ENCODE measurements around the gene RER1.

The RER1 gene

GRCh38 chr1:2353551-2354438 lies 37.8 kb upstream of the RER1 start:
- DNase-seq (ENCODE audit: low read depth, low spot score) = no peak

DNA sequence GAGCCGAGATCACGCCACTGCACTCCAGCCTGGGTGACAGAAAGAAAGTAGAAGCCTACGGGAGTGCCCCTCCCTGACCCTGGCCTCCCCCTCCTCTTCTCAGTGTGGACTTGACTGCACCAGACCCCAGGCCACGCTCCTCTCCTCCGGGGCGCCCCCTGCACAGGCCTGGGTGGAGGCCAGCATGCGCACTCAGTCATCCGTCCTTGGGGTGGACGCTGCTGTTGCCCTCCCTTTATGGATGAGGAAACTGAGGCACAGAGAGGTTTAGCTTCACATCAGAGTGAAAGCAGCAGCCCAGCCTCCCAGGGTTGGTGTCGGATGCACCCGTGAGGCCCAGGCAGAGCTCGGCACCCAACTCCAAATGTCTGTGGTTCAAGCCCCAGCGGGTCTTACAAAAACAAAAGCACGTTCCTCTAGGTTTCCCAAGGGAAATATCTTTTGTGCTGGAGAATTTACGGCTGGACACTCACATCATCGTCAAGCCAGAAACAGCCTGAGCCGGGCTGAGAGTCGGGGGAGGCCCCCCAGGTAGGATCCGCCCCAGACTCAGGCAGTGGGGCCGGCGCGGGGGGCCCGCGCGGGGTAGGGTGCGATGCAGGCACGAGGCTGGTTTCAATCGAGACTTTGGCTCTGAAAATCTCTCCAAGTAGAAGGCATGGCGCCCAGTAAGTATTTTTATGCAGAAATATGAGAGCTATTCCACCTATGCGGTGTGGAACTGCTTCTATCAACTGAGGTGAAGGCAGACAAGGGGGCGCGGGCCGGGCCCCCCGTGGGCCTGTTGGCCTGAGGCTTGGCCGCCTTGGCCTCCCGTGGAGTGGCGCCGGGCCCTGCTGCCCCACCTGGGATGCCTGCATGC lies 36.9 kb upstream of the RER1 start:
- DNase-seq (ENCODE audit: low read depth, low spot score) = no peak

DNA sequence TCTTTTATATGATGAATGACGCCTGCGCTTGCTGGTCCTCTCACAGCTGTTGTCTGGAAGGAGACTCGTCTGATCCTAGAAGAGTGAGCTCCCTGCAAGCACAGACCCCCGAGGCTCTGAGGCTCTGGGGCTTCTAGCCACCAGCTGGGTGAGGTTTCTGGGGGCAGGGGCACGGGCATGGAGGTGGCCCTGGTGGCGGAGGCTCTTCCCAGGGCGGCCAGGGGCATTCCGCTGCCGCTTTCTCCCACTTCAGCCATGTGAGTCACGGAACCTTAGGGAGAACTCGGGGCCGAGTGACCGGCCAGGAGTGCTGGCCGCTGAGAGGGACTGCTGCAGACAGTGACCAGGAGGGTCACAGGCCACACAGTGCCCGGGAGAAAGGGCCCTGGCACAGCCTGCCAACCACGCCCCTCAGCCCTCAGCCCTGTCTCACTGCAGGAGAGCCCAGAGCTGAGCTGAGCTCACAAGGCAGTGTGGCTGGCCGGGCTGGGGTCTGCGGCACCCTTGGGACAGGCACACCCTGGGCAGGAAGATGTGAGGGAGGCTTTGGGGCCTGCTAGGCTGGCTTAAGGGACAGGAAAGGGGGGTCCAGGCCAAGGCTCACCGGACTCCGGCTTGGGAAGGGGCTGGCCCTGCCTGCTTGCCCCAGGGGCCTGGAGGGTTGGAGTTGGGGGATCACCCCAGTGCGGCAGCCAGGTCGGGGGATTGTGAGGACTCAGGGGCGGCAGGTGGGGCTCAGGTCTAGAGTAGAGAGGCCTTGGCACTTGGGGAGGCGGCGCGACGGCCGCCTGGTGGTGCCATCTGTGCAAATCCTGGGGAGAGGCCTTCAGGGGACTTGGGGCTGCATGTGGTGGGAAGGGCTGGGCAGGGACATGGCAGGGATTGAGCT lies 36.0 kb upstream of the RER1 start:
- no peak for DNase-seq (ENCODE audit: low read depth, low spot score)

DNA sequence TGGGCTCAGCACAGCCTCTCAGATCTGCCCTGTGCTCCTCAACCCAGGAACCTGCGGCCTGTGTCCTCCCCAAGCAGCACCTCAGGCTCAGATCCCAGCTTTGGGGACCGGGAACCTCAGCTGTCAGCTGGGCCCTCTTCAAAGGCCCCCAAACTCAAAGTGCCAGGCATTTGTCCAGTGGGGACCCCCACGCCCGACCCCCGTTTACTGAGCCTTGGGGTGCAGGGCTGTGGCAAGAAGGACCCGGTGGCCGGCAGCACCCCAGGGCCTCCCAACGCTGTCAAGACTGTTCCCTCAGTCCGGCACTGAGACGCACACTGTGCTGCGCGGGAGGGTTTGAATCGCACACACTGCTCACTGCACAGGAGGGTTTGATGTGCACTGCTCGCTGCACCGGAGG lies 35.2 kb upstream of the RER1 start:
- DNase-seq (ENCODE audit: low read depth, low spot score) = no peak

DNA sequence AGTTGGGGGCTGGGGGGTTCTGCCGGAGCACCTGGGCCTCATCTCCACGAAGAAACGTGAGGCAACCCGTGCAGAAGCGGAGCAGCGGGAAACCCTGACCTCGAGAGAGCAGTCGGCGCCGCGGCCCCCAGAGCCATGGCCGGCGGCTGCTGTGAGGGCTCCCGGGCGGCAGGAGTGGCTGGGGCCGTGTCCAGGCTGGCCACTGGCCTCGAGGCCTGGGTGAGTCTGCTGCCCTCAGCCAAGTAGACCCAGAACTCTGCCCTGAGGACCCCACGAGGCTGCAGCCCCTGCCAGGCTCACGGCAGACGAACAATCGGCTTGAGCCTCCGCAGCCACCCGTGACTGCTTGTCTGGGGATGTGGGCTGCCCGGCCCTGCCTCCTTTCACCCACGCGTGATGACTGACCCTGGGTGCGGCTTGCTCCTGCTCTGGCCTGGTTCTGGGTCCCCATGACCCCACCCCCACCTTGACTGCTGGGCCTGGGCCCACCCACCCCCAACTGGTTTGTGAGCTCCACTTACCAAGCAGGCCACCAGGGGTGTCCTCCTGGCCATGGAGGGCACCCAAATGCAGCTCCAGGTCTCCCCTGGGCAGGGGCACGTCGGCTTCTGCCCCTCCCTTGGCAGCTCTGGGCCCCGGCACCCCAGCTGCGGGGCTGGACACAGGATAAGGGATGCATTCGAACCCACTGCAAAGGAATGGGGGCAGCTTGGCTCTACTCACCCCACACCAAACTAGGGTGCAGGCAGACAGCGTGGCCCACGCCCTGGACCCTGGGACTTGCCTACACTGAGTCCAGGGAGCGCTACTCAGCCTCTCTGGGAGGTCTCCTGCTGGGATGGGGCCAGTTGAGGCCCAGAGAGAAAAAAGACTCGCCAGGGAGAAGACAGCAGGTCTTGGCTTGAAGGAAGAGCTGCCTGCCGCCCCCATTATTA lies 34.5 kb upstream of the RER1 start:
- DNase-seq (ENCODE audit: low read depth, low spot score) = no peak

- DNase-seq (ENCODE audit: low read depth, low spot score) = no peak
These were observed 33.6 kb upstream of the RER1 start for GRCh38 chr1:2358072-2358471.

GRCh38 chr1:2358651-2359640 lies 32.7 kb upstream of the RER1 start:
- DNase-seq (ENCODE audit: low read depth, low spot score) = no peak

DNA sequence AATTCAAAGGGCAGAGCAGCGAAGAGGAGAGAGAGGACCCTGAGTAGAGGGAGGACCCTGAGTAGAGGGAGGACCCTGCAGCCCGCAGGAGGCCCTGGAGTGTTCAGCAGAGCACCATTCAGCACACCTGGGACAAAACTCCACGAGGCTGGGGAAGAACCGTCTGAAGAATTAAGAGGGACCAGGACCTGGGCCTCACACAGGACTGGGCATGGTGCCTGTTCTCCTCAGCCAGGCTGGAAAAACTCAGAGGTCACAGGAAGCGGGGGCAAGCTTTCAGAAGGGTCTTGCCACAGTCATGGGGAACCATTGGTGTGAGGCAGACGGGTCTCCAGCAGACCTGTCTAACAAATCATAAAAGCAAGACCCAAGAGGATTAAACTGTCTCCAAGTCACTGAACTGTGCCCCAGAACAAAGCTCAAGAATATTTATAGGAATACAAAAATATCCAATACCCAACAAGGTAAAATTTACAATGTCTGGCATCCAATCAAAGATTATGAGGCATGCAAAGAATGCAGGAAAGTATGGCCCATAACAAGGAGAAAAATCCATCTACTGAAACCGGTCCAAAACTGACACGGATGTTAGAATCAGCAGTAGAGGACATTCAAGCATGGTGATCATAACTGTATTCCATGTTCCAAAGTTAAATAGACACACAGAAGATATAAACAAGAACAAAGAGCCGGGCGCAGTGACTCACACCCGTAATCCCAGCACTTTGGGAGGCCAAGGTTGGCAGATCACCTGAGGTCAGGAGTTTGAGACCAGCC lies 30.9 kb upstream of the RER1 start:
- DNase-seq (ENCODE audit: low read depth, low spot score) = no peak

DNA sequence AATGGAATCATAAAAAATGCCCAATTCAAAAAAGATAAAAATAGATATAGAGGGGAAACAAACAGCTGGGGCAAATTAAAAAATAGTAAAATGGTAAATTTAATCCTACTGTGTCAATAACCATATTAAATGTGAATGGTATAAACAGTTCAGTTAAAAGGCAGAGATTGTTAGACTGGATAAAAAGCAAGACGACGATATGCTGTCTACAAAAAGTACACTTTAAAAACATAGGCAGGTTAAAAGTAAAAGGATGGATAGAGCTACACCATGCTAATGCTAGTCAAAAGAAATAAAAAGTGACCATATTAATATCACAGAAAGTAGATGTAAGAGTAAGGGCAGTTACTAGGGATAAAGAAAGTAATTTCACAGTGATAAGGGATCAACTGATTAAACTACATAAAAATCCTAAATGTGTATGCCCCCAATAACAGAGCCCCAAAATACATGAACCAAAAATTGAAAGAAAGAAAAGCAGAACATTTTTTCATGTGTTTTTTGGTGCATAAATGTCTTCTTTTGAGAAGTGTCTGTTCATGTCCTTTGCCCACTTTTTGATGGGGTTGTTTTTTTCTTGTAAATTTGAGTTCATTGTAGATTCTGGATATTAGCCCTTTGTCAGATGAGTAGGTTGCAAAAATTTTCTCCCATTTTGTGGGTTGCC lies 27.7 kb upstream of the RER1 start:
- DNase-seq (ENCODE audit: low read depth, low spot score) = no peak

GRCh38 chr1:2368053-2368744 lies 23.4 kb upstream of the RER1 start:
- no peak for DNase-seq (ENCODE audit: low read depth, low spot score)

- DNase-seq (ENCODE audit: low read depth, low spot score) = no peak
These were observed 18.8 kb upstream of the RER1 start for GRCh38 chr1:2372551-2373490.

GRCh38 chr1:2373551-2374251 lies 17.9 kb upstream of the RER1 start:
- DNase-seq (ENCODE audit: low read depth, low spot score) = no peak

DNA sequence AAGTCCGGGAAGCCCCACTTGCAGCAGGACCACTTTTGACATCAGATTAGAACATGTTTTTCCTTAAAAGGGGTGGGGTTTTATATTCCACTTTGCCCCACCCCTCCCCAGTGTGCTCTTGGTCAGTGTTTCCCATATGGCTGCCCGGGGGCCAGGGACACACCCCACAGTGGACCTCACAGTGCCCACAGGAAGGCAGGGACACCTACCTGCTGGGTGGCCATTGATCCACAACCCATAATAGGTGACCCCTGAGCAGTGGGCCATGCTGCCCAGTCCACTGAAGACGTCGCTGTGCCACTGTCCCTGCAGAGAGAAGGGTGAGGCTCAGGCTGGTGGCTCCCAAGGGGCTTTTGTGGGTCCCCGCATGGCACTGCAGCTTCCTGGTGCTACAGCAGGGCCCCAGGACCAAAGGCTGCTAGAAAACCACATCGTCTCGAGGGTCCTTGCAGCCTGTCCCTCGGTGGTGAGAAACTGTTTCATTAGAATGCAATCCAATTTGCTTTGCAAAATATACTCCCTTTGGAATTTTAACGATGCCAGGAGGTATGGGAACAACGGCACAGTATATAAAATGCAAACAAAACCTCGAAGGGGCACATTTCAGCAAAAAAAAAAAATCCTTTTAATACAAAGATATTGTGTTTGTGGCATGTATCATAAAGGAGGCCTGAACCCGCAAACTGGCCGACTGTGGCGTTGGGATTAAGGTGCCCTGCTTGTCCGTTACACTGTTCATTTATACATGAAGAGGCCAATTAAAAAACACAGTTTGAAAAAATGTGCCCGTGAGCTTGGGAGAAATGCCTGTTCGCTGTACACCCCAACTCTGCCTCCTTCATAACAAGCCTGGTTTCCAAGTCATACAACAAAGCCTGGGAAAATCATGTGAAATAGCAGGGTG lies 17.1 kb upstream of the RER1 start:
- no peak for DNase-seq (ENCODE audit: low read depth, low spot score)

DNA sequence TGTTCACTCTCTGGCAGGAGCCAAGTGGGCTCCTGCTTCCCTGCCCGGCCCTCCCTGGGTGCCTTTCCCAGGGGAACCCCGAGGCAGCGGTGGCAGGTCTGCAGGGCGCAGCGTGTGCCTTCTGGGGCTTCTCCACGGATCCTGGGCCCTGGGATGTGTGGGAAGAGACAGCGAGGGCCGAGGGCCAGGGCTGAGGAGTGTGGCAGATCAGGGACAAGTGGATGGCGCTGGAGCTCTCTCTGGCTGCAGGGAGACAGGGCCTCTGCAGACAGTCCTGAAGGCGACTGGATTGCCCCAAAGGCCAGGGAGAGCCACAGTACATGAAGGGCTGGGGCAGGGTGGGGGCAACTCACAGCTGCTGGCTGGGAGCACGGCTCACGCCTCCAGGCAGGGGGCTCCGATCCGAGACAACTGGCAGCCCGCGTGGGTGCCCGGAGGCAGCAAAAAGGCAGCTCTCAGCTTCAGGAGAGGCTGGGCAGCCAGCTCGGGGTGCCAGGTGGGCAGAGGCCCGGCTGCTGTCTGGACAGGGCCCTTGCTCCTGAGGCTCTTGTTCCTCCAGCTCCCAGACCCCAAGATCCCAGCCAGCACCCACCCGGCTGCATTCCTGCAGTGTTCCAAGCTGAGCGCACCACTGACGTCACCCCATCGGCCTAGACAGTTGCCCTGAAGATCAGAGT lies 16.3 kb upstream of the RER1 start:
- no peak for DNase-seq (ENCODE audit: low read depth, low spot score)
